ENCODE measurements around the gene SH3BP1. TPM values are rescaled to one million over a fixed set of nuclear protein-coding genes. Genes with fewer than 3 reads are reported as not detected.
"Not testable (repeated sequence)": the region's sequence is repeated elsewhere in the genome, so short reads cannot be mapped to it uniquely, and the experiment has no call there.

The SH3BP1 gene
- total RNA-seq, 6 experiments from 2014 or later: 15.9 to 26.3 (median 23.0) TPM

DNA sequence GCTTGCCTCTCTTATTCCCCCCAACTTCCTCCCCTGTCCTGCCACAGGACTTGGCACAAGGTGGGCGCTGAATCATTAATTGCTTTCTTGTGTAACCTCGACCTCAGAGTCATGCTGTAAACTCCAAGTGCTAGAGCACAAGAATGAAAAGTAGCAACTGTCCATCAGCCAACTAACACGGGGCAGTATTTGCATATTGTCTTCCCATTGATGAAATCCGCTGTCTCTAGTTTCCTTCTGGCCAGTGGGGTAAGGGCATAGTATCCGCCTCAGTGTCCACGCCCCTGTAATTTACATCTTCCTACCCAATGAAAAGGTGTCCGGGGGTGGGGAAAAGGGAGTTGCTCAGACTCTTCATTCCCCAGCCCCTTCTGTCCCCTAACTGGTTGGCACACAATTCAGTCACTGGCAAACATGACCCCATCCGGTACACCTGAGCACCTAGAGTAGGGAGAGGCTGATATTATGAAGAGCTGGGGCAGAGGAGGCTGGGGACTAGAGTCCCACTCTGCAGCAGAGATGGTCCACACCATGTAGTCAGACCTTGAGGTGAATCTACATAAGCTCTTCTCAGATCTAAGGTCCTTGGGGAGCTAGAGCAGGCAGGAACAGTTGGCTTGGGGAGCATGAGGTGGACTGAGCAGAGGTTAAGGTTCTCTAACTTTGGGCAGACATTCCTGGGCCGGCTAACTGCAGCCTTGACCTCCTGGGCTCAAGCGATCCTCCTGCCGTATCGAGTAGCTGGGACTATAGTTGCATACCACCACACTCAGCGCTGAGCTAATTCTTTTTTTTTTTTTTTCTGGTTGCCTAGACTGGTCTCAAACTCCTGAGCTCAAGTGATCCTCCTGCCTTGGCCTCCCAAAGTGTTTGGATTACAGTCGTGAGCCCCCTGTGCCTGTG, 37.7 kb upstream of the SH3BP1 start:
- Mint-ChIP-seq H3K9me3 (no peaks in the 10 kb centered on the region), H3K4me3 (peak overlapping the region; percentile 56), H3K27me3 (ENCODE audit: insufficient read depth) (peaks cover 20% of the 10 kb centered on the region), H3K27ac (no peak overlapping the region), H3K4me1 (ENCODE audit: low read depth) (peaks cover 20% of the 10 kb centered on the region), H3K36me3 (ENCODE audit: low read depth) (no peaks in the 10 kb centered on the region)
- no peak for TF ChIP-seq CTCF (IDR thresholded peaks at IDR 0.05)
- DNase-seq: peak; percentile 30

- not testable (repeated sequence) for H3K27ac Mint-ChIP-seq; H3K36me3 Mint-ChIP-seq (ENCODE audit: low read depth); DNase-seq; H3K4me3 Mint-ChIP-seq; H3K9me3 Mint-ChIP-seq
- H3K27me3 Mint-ChIP-seq (ENCODE audit: insufficient read depth): peaks cover 20% of the 10 kb centered on the region
- peaks cover 29% of the 10 kb centered on the region for H3K4me1 Mint-ChIP-seq (ENCODE audit: low read depth)
These were observed 36.8 kb upstream of the SH3BP1 start for GRCh38 chr22:37602546-37603277.

- Mint-ChIP-seq H3K27ac (no peak overlapping the region), H3K9me3 (no peaks in the 10 kb centered on the region), H3K4me1 (ENCODE audit: low read depth) (peaks cover 37% of the 10 kb centered on the region), H3K27me3 (ENCODE audit: insufficient read depth) (peaks cover 20% of the 10 kb centered on the region), H3K36me3 (ENCODE audit: low read depth) (no peaks in the 10 kb centered on the region), H3K4me3 (no peak overlapping the region)
- TF ChIP-seq CTCF (IDR thresholded peaks at IDR 0.05): no peak
- no peak for DNase-seq
These were observed 35.4 kb upstream of the SH3BP1 start for GRCh38 chr22:37604074-37604473.

DNA sequence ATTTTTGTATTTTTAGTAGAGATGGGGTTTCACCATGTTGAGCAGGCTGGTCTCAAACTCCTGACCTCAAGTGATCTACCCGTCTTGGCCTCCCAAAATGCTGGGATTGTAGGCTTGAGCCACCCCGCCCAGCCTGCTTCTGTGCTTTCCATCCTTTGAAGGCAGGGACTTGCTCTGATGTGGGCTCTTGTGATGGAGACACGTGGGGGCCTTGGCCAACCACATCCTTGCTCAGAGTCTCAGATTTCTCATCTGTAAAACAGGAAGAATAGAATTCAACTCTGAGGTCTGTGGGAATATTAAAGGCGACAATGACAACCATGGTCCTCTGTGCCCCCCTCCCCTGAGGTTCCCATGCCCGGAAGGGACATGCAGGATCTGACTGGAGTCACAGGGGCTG, 34.6 kb upstream of the SH3BP1 start:
- H3K27me3 Mint-ChIP-seq (ENCODE audit: insufficient read depth): peaks cover 20% of the 10 kb centered on the region
- peaks cover 7% of the 10 kb centered on the region; the same call in 1 of the 2 replicates for H3K36me3 Mint-ChIP-seq (ENCODE audit: low read depth)
- H3K4me3 Mint-ChIP-seq: no peak overlapping the region
- H3K4me1 Mint-ChIP-seq (ENCODE audit: low read depth): peaks cover 40% of the 10 kb centered on the region
- no peak for DNase-seq
- no peaks in the 10 kb centered on the region for H3K9me3 Mint-ChIP-seq
- no peak overlapping the region for H3K27ac Mint-ChIP-seq
- no peak for TF ChIP-seq CTCF (IDR thresholded peaks at IDR 0.05)

GRCh38 chr22:37607010-37607934, 32.2 kb upstream of the SH3BP1 start:
- Mint-ChIP-seq H3K4me3 (peak overlapping the region; percentile 92), H3K27me3 (ENCODE audit: insufficient read depth) (peaks cover 9% of the 10 kb centered on the region), H3K4me1 (ENCODE audit: low read depth) (peaks cover 39% of the 10 kb centered on the region), H3K27ac (peak overlapping the region; percentile 98), H3K9me3 (no peaks in the 10 kb centered on the region), H3K36me3 (ENCODE audit: low read depth) (peaks cover 9% of the 10 kb centered on the region; the same call in 1 of the 2 replicates)
- peak; percentile 98 for TF ChIP-seq CTCF (IDR thresholded peaks at IDR 0.05)
- DNase-seq: peak; percentile 39
